DND-41 (cell line): Measurements from ENCODE around the gene LYPD8.

Experiments used
- ATAC-seq: fragments of 200-7000 bp; cut with Tn5 transposase; 3 replicates; pipeline ENCODE4 v1.9.1; 2021; ENCODE audit warnings: low read depth; ENCODE audit not compliant: insufficient read depth
- DNase-seq: peaks from one replicate; pipeline ENCODE4 v3.0.0-alpha.2; 2020
- H2AFZ ChIP-seq: 2 replicates; pipeline ENCODE4 v1.6.0; 2012; ENCODE audit warnings: low read depth, low read length
- H3K27ac ChIP-seq: 2 replicates; pipeline ENCODE4 v1.5.1; 2012; ENCODE audit warnings: low read length, inconsistent platforms
- H3K27me3 ChIP-seq: fragments of 200-600 bp; sonication (generic); 2 replicates; pipeline ENCODE4 v1.6.0; 2012; ENCODE audit warnings: low read length, mild to moderate bottlenecking, inconsistent platforms; ENCODE audit not compliant: insufficient read depth, poor library complexity
- H3K36me3 ChIP-seq: 2 replicates; pipeline ENCODE4 v1.5.1; 2012; ENCODE audit warnings: low read length, inconsistent platforms; ENCODE audit not compliant: insufficient read depth
- H3K4me1 ChIP-seq: 2 replicates; pipeline ENCODE4 v1.5.1; 2012; ENCODE audit warnings: mild to moderate bottlenecking, low read length; ENCODE audit not compliant: insufficient read depth
- H3K4me2 ChIP-seq: 2 replicates; pipeline ENCODE4 v1.6.0; 2012; ENCODE audit warnings: mild to moderate bottlenecking, moderate library complexity, low read length, inconsistent platforms; ENCODE audit not compliant: insufficient read depth
- H3K4me3 ChIP-seq, 2 experiments: fragments of 200-600 bp in 1 of 2; shearing (Covaris generic) in 1 of 2; 2 replicates each; pipeline ENCODE4 v1.5.1; 2012 to 2016; ENCODE audit warnings: inconsistent platforms in 2 of 2, low read length in 2 of 2, mild to moderate bottlenecking in 2 of 2, low read depth in 1 of 2, moderate library complexity in 1 of 2
- H3K79me2 ChIP-seq: 2 replicates; pipeline ENCODE4 v1.6.0; 2012; ENCODE audit warnings: low read length, inconsistent platforms; ENCODE audit not compliant: insufficient read depth
- H3K9ac ChIP-seq: 2 replicates; pipeline ENCODE4 v1.6.0; 2012; ENCODE audit warnings: low read depth, mild to moderate bottlenecking, inconsistent platforms, low read length, moderate library complexity
- H3K9me3 ChIP-seq: 2 replicates; pipeline ENCODE4 v1.5.1; 2012; ENCODE audit warnings: low read length, moderate library complexity, mild to moderate bottlenecking, inconsistent platforms; ENCODE audit not compliant: insufficient read depth, severe bottlenecking
- H4K20me1 ChIP-seq: 2 replicates; pipeline ENCODE4 v1.6.0; 2012; ENCODE audit warnings: low read length; ENCODE audit not compliant: insufficient read depth
- EZH2 ChIP-seq: IDR thresholded peaks from 3 replicates; pipeline ENCODE4 v1.6.1; 2012; ENCODE audit warnings: borderline replicate concordance, low read depth, mild to moderate bottlenecking, moderate library complexity, low read length, inconsistent platforms; ENCODE audit not compliant: severe bottlenecking
- TF ChIP-seq, protein P1 (sequence below): IDR thresholded peaks from 2 replicates; pipeline ENCODE4 v1.5.1; 2012; ENCODE audit warnings: borderline replicate concordance, low read length, moderate library complexity, mild to moderate bottlenecking; ENCODE audit not compliant: poor library complexity, severe bottlenecking; ENCODE audit errors: extremely low read depth

Gene LYPD8

DNA sequence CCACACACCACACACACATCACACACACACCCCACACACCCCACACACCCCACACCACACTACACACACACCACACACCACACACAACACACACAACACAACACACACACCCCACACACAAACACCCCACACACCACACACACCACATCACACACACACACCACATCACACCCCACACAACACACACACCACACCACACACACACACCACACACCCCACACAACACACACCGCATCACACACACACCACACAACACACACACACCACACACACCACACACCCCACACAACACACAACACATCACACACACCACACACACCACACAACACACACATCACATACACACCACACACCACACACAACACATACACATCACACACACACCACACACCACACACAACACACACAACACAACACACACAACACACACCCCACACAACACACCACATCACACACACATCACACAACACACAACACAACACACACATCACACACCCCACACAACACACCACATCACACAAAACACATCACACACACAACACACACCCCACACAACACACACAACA is 2.4 kb downstream of the LYPD8 start:
- Histone ChIP-seq H4K20me1 (no peaks in the 10 kb centered on the region; the same call in 1 of the 2 replicates), H3K79me2 (no peaks in the 10 kb centered on the region), H2AFZ (no peak overlapping the region), H3K27ac (no peak overlapping the region), H3K36me3 (no peaks in the 10 kb centered on the region), H3K9me3 (no peaks in the 10 kb centered on the region), H3K27me3 (no peaks in the 10 kb centered on the region), H3K4me1 (peaks cover 9% of the 10 kb centered on the region; the same call in 1 of the 2 replicates), H3K9ac (no peak overlapping the region), H3K4me3 (no peak overlapping the region), H3K4me2 (no peak overlapping the region)
- ATAC-seq = no peak
- TF ChIP-seq, protein P1, sequence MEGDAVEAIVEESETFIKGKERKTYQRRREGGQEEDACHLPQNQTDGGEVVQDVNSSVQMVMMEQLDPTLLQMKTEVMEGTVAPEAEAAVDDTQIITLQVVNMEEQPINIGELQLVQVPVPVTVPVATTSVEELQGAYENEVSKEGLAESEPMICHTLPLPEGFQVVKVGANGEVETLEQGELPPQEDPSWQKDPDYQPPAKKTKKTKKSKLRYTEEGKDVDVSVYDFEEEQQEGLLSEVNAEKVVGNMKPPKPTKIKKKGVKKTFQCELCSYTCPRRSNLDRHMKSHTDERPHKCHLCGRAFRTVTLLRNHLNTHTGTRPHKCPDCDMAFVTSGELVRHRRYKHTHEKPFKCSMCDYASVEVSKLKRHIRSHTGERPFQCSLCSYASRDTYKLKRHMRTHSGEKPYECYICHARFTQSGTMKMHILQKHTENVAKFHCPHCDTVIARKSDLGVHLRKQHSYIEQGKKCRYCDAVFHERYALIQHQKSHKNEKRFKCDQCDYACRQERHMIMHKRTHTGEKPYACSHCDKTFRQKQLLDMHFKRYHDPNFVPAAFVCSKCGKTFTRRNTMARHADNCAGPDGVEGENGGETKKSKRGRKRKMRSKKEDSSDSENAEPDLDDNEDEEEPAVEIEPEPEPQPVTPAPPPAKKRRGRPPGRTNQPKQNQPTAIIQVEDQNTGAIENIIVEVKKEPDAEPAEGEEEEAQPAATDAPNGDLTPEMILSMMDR = no peak
- TF ChIP-seq EZH2 = no peak
- DNase-seq = no peak

DNA sequence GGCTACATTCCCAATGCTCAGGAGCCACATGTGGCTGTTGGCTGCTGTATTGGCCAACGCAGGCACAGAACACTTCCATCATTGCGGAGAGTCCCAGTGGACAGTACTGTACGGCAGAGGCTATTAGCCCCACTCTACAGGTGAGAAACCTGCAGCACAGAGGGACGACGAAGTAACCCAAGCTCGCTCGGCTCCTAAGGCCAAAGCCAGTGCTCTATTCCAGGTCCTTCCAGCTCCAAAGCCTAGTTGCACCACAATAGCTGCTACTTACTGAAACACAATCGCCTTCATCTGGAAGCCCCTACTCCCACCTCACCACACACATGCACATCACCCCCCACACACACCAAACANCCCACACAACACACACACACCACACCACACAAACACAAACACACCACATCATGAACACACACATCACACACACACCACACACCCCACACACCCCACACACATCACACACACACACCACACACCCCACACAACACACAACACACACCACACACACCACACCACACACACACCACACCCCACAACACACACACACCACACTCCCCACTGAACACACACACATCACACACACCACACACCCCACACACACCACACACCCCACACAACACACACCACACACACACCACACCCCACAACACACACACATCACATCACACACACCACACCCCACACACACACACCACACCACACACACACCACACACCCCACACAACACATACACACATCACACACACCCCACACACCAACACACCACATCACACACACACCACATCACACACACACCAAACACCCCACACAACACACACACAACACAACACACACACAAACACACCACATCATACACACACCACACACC is 3.2 kb downstream of the LYPD8 start:
- ATAC-seq = peak; percentile 51
- TF ChIP-seq EZH2 = no peak
- TF ChIP-seq, protein P1 = no peak
- Histone ChIP-seq H3K9me3 (no peaks in the 10 kb centered on the region), H2AFZ (no peak overlapping the region), H3K27me3 (no peaks in the 10 kb centered on the region), H3K4me3 (no peak overlapping the region), H3K36me3 (no peaks in the 10 kb centered on the region), H3K9ac (no peak overlapping the region), H3K79me2 (no peaks in the 10 kb centered on the region), H3K4me1 (peaks cover 9% of the 10 kb centered on the region; the same call in 1 of the 2 replicates), H4K20me1 (no peaks in the 10 kb centered on the region; the same call in 1 of the 2 replicates), H3K4me2 (no peak overlapping the region), H3K27ac (no peak overlapping the region)
- no peak for DNase-seq

DNA sequence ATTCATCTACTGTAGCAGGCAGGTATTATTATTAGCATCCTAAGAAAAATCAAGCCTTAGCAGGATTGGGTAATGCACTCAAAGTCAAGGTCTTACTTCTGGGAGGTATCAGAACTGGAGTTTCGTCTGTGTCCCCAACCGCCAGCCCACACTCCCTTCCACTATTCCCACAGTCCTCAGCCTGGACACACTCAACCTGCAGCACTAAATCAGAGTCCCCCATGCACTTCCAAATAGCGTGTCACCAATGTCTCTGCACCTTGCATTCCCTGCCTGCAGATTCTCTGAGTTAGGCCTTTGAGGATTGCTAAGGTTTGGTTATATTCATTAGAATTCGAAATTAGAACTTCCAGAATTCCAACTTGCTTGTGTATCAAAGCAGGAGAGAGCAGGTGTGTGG is 3.9 kb downstream of the LYPD8 start:
- H3K27me3 ChIP-seq = no peaks in the 10 kb centered on the region
- H4K20me1 ChIP-seq = no peaks in the 10 kb centered on the region; the same call in 1 of the 2 replicates
- no peak overlapping the region for H3K4me3 ChIP-seq
- H3K4me2 ChIP-seq = peak overlapping the region; percentile 43
- H3K27ac ChIP-seq = no peak overlapping the region
- H2AFZ ChIP-seq = no peak overlapping the region
- no peaks in the 10 kb centered on the region for H3K9me3 ChIP-seq
- peaks cover 9% of the 10 kb centered on the region; the same call in 1 of the 2 replicates for H3K4me1 ChIP-seq
- H3K79me2 ChIP-seq = no peaks in the 10 kb centered on the region
- TF ChIP-seq, protein P1 = no peak
- no peak for TF ChIP-seq EZH2
- H3K36me3 ChIP-seq = no peaks in the 10 kb centered on the region
- DNase-seq = no peak
- no peak overlapping the region for H3K9ac ChIP-seq
- peak; percentile 39; the same call in 2 of the 3 replicates for ATAC-seq
